Measurements from ENCODE around the gene TREML1. TPM values are rescaled to one million over a fixed set of nuclear protein-coding genes. Genes with fewer than 3 reads are reported as not detected.
A peak's percentile ranks its signal among the peaks of the same experiment; 100 is the strongest.

The TREML1 gene
- total and polyA plus RNA-seq, 9 of the 15 experiments (the other 6 are each of a cell fraction or from before 2014, with no cell fraction given), result not detected

- Histone ChIP-seq H3K9ac (ENCODE audit: insufficient read depth in 1 of 2, low read depth in 2 of 2, low read length in 2 of 2) (no peak overlapping the region), H4K20me1 (replicated peaks; ENCODE audit: control insufficient read depth, insufficient read depth, low read length) (no peaks in the 10 kb centered on the region; the same call in 1 of the 2 replicates), H2AFZ (ENCODE audit: low read depth, low read length) (no peak overlapping the region), H3K79me2 (ENCODE audit: control insufficient read depth, insufficient read depth, low read length) (no peaks in the 10 kb centered on the region), H3K9me1 (ENCODE audit: control insufficient read depth, insufficient read depth, low read length) (no peaks in the 10 kb centered on the region), H3K27ac (ENCODE audit: extremely low read depth, low read depth, low read length) (no peak overlapping the region), H3K4me2 (ENCODE audit: insufficient read depth, low read length) (no peak overlapping the region), H3K27me3 (ENCODE audit: control insufficient read depth in 2 of 2, insufficient read depth in 2 of 2, low read length in 2 of 2) (peaks cover 4 to 14% of the 10 kb centered on the region in 2 experiments; a peak in 3 of 5 replicates), H3K4me3 (no peak overlapping the region), H3K36me3 (ENCODE audit: control insufficient read depth, insufficient read depth, low read length) (no peaks in the 10 kb centered on the region), H3K4me1 (replicated peaks in 1 of 2; ENCODE audit: control insufficient read depth in 2 of 2, insufficient read depth in 2 of 2, low read length in 2 of 2) (peaks cover 0 to 4% of the 10 kb centered on the region in 2 experiments; a peak in 3 of 5 replicates), H3K9me3 (replicated peaks; ENCODE audit: control insufficient read depth, insufficient read depth, low read depth, low read length) (no peaks in the 10 kb centered on the region)
- no peak for FAIRE-seq
- ATAC-seq, result no peak; the same call in 2 of the 3 replicates
- ChIA-PET POLR2A (interaction anchor here (0.6 to 1.3 kb wide), 4 partner anchors 11 to 18 kb away, joined by 3 to 5 read pairs (median 4); partner anchors contain the start of gene TREM2), CTCF (ENCODE audit: low intra/inter-chr PET ratio) (no interaction called here)
- no peak for DNase-seq (ENCODE audit: extremely low read depth in 1 of 4, low spot score in 3 of 4)
- intact Hi-C loops (cut with micrococcal nuclease) (no loop called here), in situ Hi-C loops (cut with MboI) (no loop called here)
- 5% methylated on average over 3 of the region's 3 CpGs for WGBS (ENCODE audit: insufficient coverage, low coverage, missing lambda C conversion rate)
- BruUV-seq (replicated peaks), result no TSS peak
- no peak for TF ChIP-seq GTF3C2 (IDR thresholded peaks at IDR 0.05; ENCODE audit: borderline replicate concordance, extremely low read depth, insufficient read length)
- TF ChIP-seq ZNF589 (CRISPR knock-in tag; IDR thresholded peaks at IDR 0.05; ENCODE audit: low read depth), result 0 out of 2 replicates have a peak, but pooled peaks have one; percentile 1
- TF ChIP-seq, protein P1, sequence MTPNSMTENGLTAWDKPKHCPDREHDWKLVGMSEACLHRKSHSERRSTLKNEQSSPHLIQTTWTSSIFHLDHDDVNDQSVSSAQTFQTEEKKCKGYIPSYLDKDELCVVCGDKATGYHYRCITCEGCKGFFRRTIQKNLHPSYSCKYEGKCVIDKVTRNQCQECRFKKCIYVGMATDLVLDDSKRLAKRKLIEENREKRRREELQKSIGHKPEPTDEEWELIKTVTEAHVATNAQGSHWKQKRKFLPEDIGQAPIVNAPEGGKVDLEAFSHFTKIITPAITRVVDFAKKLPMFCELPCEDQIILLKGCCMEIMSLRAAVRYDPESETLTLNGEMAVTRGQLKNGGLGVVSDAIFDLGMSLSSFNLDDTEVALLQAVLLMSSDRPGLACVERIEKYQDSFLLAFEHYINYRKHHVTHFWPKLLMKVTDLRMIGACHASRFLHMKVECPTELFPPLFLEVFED (CRISPR knock-in tag; conservative IDR thresholded peaks at IDR 0.05), result peak; percentile 55; the same call in 1 of the 2 replicates
- peak; percentile 77 for TF ChIP-seq PKNOX1 (IDR thresholded peaks at IDR 0.05)
- TF ChIP-seq, protein P2, sequence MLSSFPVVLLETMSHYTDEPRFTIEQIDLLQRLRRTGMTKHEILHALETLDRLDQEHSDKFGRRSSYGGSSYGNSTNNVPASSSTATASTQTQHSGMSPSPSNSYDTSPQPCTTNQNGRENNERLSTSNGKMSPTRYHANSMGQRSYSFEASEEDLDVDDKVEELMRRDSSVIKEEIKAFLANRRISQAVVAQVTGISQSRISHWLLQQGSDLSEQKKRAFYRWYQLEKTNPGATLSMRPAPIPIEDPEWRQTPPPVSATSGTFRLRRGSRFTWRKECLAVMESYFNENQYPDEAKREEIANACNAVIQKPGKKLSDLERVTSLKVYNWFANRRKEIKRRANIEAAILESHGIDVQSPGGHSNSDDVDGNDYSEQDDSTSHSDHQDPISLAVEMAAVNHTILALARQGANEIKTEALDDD (IDR thresholded peaks at IDR 0.05), result peak; percentile 1; the same call in 1 of the 2 replicates
- TF ChIP-seq MYC (IDR thresholded peaks at IDR 0.05; ENCODE audit: low read depth, low read length), result 0 out of 2 replicates have a peak, but pooled peaks have one; percentile 13
- no peak for TF ChIP-seq MYC (CRISPR knock-in tag; IDR thresholded peaks at IDR 0.05; ENCODE audit: borderline replicate concordance, low read depth)
- peak; percentile 82; the same call in 1 of the 2 replicates for TF ChIP-seq HBP1 (CRISPR knock-in tag; IDR thresholded peaks at IDR 0.05)
- TF ChIP-seq SLC30A9 (CRISPR knock-in tag; IDR thresholded peaks at IDR 0.05), result no peak
- TF ChIP-seq, protein P3, sequence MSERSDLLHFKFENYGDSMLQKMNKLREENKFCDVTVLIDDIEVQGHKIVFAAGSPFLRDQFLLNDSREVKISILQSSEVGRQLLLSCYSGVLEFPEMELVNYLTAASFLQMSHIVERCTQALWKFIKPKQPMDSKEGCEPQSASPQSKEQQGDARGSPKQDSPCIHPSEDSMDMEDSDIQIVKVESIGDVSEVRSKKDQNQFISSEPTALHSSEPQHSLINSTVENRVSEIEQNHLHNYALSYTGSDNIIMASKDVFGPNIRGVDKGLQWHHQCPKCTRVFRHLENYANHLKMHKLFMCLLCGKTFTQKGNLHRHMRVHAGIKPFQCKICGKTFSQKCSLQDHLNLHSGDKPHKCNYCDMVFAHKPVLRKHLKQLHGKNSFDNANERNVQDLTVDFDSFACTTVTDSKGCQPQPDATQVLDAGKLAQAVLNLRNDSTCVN (CRISPR knock-in tag; IDR thresholded peaks at IDR 0.05), result peak; percentile 29; the same call in 1 of the 2 replicates
Measured at GRCh38 chr6:41177287-41177686, 23.1 kb upstream of the TREML1 start.

All from K562 (cell line).